T-helper 17 cell (primary cell): ENCODE data around the gene HBB. TPM values are rescaled to one million over a fixed set of nuclear protein-coding genes. Genes with fewer than 3 reads are reported as not detected.

Source experiments
- ATAC-seq: fragments of 150-1000 bp; cut with Tn5 transposase; 2 replicates; pipeline ENCODE4 v1.10.0; 2021; ENCODE audit warnings: mild to moderate bottlenecking, moderate library complexity
- DNase-seq, 3 donors: peaks; one replicate each; pipeline versions ENCODE4 v3.0.0 to v3.0.0-alpha.2; 2020 to 2021
- H3K9me3 ChIP-seq: one replicate; pipeline ENCODE4 v1.7.0; 2013; ENCODE audit warnings: low read length, mild to moderate bottlenecking; ENCODE audit not compliant: control insufficient read depth, poor library complexity, severe bottlenecking
- H3K27ac Mint-ChIP-seq: one replicate; pipeline ENCODE4 v1.8.0; 2022; ENCODE audit warnings: mild to moderate bottlenecking, moderate library complexity, mixed read lengths
- H3K27me3 Mint-ChIP-seq: one replicate; pipeline ENCODE4 v1.8.0; 2022; ENCODE audit warnings: mixed read lengths
- H3K36me3 Mint-ChIP-seq: one replicate; pipeline ENCODE4 v1.8.0; 2022; ENCODE audit warnings: low read depth, mixed read lengths
- H3K4me1 Mint-ChIP-seq: one replicate; pipeline ENCODE4 v1.8.0; 2022; ENCODE audit warnings: mild to moderate bottlenecking, mixed read lengths
- H3K4me3 Mint-ChIP-seq: one replicate; pipeline ENCODE4 v1.8.0; 2022; ENCODE audit warnings: mild to moderate bottlenecking, moderate library complexity, mixed read lengths
- total RNA-seq, 4 donors: library from RNA in 2 of 4; stranded (reverse) in 2 of 4; gene quantifications; one replicate each; pipeline ENCODE4 v1.2.3 and lab custom pipeline; 2022 to 2026

HBB gene
- total RNA-seq, 2 donors from 2014 or later = 1.3 TPM; not detected in 1

GRCh38 chr11:5196731-5197130 lies 30.1 kb downstream of the HBB start:
- no peak for ATAC-seq
- DNase-seq = no peak
- Mint-ChIP-seq H3K27ac (no peak overlapping the region), H3K27me3 (peaks cover 12% of the 10 kb centered on the region), H3K36me3 (peaks cover 2% of the 10 kb centered on the region), H3K4me3 (no peak overlapping the region), H3K4me1 (no peaks in the 10 kb centered on the region)
- no peaks in the 10 kb centered on the region for H3K9me3 ChIP-seq

GRCh38 chr11:5196067-5196466 lies 30.8 kb downstream of the HBB start:
- Mint-ChIP-seq H3K36me3 (peaks cover 2% of the 10 kb centered on the region), H3K27me3 (peaks cover 12% of the 10 kb centered on the region), H3K4me1 (no peaks in the 10 kb centered on the region), H3K27ac (no peak overlapping the region), H3K4me3 (no peak overlapping the region)
- no peak for ATAC-seq
- DNase-seq = no peak
- no peaks in the 10 kb centered on the region for H3K9me3 ChIP-seq

- DNase-seq (no peak), ATAC-seq (no peak)
- H3K36me3 Mint-ChIP-seq = no peaks in the 10 kb centered on the region
- H3K9me3 ChIP-seq = no peaks in the 10 kb centered on the region
- H3K27me3 Mint-ChIP-seq = no peaks in the 10 kb centered on the region
- no peak overlapping the region for H3K27ac Mint-ChIP-seq
- no peak overlapping the region for H3K4me3 Mint-ChIP-seq
- no peaks in the 10 kb centered on the region for H3K4me1 Mint-ChIP-seq
Observed at GRCh38 chr11:5192738-5193137, 34.1 kb downstream of the HBB start.

- Mint-ChIP-seq H3K4me1 (no peaks in the 10 kb centered on the region), H3K36me3 (no peaks in the 10 kb centered on the region), H3K27ac (no peak overlapping the region), H3K4me3 (no peak overlapping the region), H3K27me3 (no peaks in the 10 kb centered on the region)
- H3K9me3 ChIP-seq = no peaks in the 10 kb centered on the region
- ATAC-seq = no peak
- no peak for DNase-seq
Observed at GRCh38 chr11:5188201-5188600, 38.7 kb downstream of the HBB start.

GRCh38 chr11:5178046-5178837 lies 48.6 kb downstream of the HBB start:
- no peak overlapping the region for H3K4me3 Mint-ChIP-seq
- DNase-seq (no peak), ATAC-seq (no peak)
- H3K36me3 Mint-ChIP-seq = no peaks in the 10 kb centered on the region
- H3K27ac Mint-ChIP-seq = no peak overlapping the region
- H3K9me3 ChIP-seq = no peaks in the 10 kb centered on the region
- H3K4me1 Mint-ChIP-seq = no peaks in the 10 kb centered on the region
- no peaks in the 10 kb centered on the region for H3K27me3 Mint-ChIP-seq

Other genes with a start within 250 kb of the HBB start
- not detected for gene OR51L1, start 232.2 kb downstream of the HBB start, total RNA-seq
- not detected for gene OR52J3, start 180.5 kb downstream of the HBB start, total RNA-seq
- not detected for gene OR52E2, start 167.4 kb downstream of the HBB start, total RNA-seq
- not detected for gene OR52E1, start 157.5 kb downstream of the HBB start, total RNA-seq
- gene OR52A5, start 88.7 kb downstream of the HBB start, total RNA-seq = not detected
- not detected for gene OR52A1, start 72.3 kb downstream of the HBB start, total RNA-seq
- not detected for gene OR51V1, start 26.4 kb downstream of the HBB start, total RNA-seq
- gene HBD, start 7.4 kb upstream of the HBB start, total RNA-seq = 1 to 10 TPM in 1 of 2 donors, not detected in 1; 1.0 TPM
- not detected for gene HBG1, start 22.8 kb upstream of the HBB start, total RNA-seq
- gene HBG2, start 27.7 kb upstream of the HBB start, total RNA-seq = 1 to 10 TPM in 1 of 2 donors, not detected in 1; 1.7 TPM
- gene HBE1, start 42.9 kb upstream of the HBB start, total RNA-seq = not detected
- not detected for gene OR51B4, start 74.9 kb upstream of the HBB start, total RNA-seq
- gene OR51B2, start 97.2 kb upstream of the HBB start, total RNA-seq = not detected
- gene OR51B5, start 116.5 kb upstream of the HBB start, total RNA-seq = under 1 TPM in 1 of 2 donors, not detected in 1; 0.40 TPM
- gene OR51B6, start 124.4 kb upstream of the HBB start, total RNA-seq = not detected
- not detected for gene OR51M1, start 156.7 kb upstream of the HBB start, total RNA-seq
- not detected for gene OR51Q1, start 195.0 kb upstream of the HBB start, total RNA-seq
- not detected for gene OR51I1, start 214.4 kb upstream of the HBB start, total RNA-seq
- not detected for gene OR51I2, start 222.3 kb upstream of the HBB start, total RNA-seq